HFF-Myc (cell line): ENCODE measurements around the gene YBX2.
A peak's percentile ranks its signal among the peaks of the same experiment; 100 is the strongest.

ENCODE experiments used
- DNase-seq: peaks from one replicate; pipeline ENCODE4 v3.0.0-alpha.2; 2011; ENCODE audit warnings: low read depth; ENCODE audit errors: extremely low read depth
- H3K4me3 ChIP-seq: replicated peaks from 2 replicates; pipeline ENCODE4 v1.5.1; 2011; ENCODE audit warnings: low read depth, mild to moderate bottlenecking, control low read depth, low read length
- CTCF ChIP-seq: IDR thresholded peaks from 2 replicates; pipeline ENCODE4 v1.5.1; 2012; ENCODE audit warnings: mild to moderate bottlenecking, low read depth, low read length, control low read depth; ENCODE audit errors: missing control alignments

Gene YBX2

GRCh38 chr17:7238420-7239090 is 55.9 kb downstream of the YBX2 start:
- no peak for TF ChIP-seq CTCF
- peak overlapping the region; percentile 98 for H3K4me3 ChIP-seq
- DNase-seq: no peak
